HFF-Myc (cell line): ENCODE results near the gene SCLT1.

Experiments
- DNase-seq: peaks from one replicate; pipeline ENCODE4 v3.0.0-alpha.2; 2011; ENCODE audit warnings: low read depth; ENCODE audit errors: extremely low read depth
- H3K4me3 ChIP-seq: replicated peaks from 2 replicates; pipeline ENCODE4 v1.5.1; 2011; ENCODE audit warnings: low read depth, mild to moderate bottlenecking, control low read depth, low read length
- CTCF ChIP-seq: IDR thresholded peaks from 2 replicates; pipeline ENCODE4 v1.5.1; 2012; ENCODE audit warnings: mild to moderate bottlenecking, low read depth, low read length, control low read depth; ENCODE audit errors: missing control alignments

SCLT1 gene

GRCh38 chr4:128844931-128845330, 248.4 kb downstream of the SCLT1 start:
- no peak for TF ChIP-seq CTCF
- H3K4me3 ChIP-seq = no peak overlapping the region
- no peak for DNase-seq

GRCh38 chr4:128841402-128841801, 251.9 kb downstream of the SCLT1 start:
- no peak overlapping the region for H3K4me3 ChIP-seq
- no peak for DNase-seq
- no peak for TF ChIP-seq CTCF

- TF ChIP-seq CTCF = no peak
- DNase-seq = no peak
- H3K4me3 ChIP-seq = no peak overlapping the region
Observed at GRCh38 chr4:128840711-128841318, 252.5 kb downstream of the SCLT1 start.

- no peak for DNase-seq
- no peak for TF ChIP-seq CTCF
- no peak overlapping the region for H3K4me3 ChIP-seq
Observed at GRCh38 chr4:128837679-128838078, 255.7 kb downstream of the SCLT1 start.

GRCh38 chr4:128837198-128837597, 256.1 kb downstream of the SCLT1 start:
- DNase-seq = no peak

GRCh38 chr4:128835498-128836222, 257.7 kb downstream of the SCLT1 start:
- no peak overlapping the region for H3K4me3 ChIP-seq
- no peak for TF ChIP-seq CTCF
- DNase-seq = no peak

More at GRCh38 chr4:128837198-128837597, 256.1 kb downstream of the SCLT1 start:
- TF ChIP-seq CTCF = no peak
- no peak overlapping the region for H3K4me3 ChIP-seq
